GM10847 (cell line): Measurements from ENCODE around the gene ZNRF3.

Experiments used
- POLR2A ChIP-seq: IDR thresholded peaks from 2 replicates; pipeline ENCODE4 v1.6.1; 2011; ENCODE audit not compliant: insufficient read length; ENCODE audit errors: extremely low read depth

ZNRF3 gene

GRCh38 chr22:28935140-28935539, 51.8 kb downstream of the ZNRF3 start:
- TF ChIP-seq POLR2A: no peak

GRCh38 chr22:28935713-28936112, 52.3 kb downstream of the ZNRF3 start:
- TF ChIP-seq POLR2A: no peak

GRCh38 chr22:28936200-28936599, 52.8 kb downstream of the ZNRF3 start:
- no peak for TF ChIP-seq POLR2A

- TF ChIP-seq POLR2A: no peak
Measured at GRCh38 chr22:28937206-28938025, 54.0 kb downstream of the ZNRF3 start.

GRCh38 chr22:28938286-28938833, 55.0 kb downstream of the ZNRF3 start:
- TF ChIP-seq POLR2A: no peak

GRCh38 chr22:28939394-28939793, 56.0 kb downstream of the ZNRF3 start:
- TF ChIP-seq POLR2A: no peak

- no peak for TF ChIP-seq POLR2A
Measured at GRCh38 chr22:28939932-28940331, 56.6 kb downstream of the ZNRF3 start.

GRCh38 chr22:28940441-28940840, 57.1 kb downstream of the ZNRF3 start:
- TF ChIP-seq POLR2A: no peak

- TF ChIP-seq POLR2A: no peak
Measured at GRCh38 chr22:28942333-28942732, 59.0 kb downstream of the ZNRF3 start.

GRCh38 chr22:28942801-28943500, 59.6 kb downstream of the ZNRF3 start:
- TF ChIP-seq POLR2A: no peak

GRCh38 chr22:28943501-28943879, 60.1 kb downstream of the ZNRF3 start:
- no peak for TF ChIP-seq POLR2A

GRCh38 chr22:28947125-28947524, 63.8 kb downstream of the ZNRF3 start:
- TF ChIP-seq POLR2A: no peak

- no peak for TF ChIP-seq POLR2A
Measured at GRCh38 chr22:28948424-28948823, 65.1 kb downstream of the ZNRF3 start.

- no peak for TF ChIP-seq POLR2A
Measured at GRCh38 chr22:28949788-28950187, 66.4 kb downstream of the ZNRF3 start.

- no peak for TF ChIP-seq POLR2A
Measured at GRCh38 chr22:28950617-28951411, 67.4 kb downstream of the ZNRF3 start.
